Endothelial cell (in vitro differentiated cells): ENCODE measurements around the gene RBBP6. TPM values are rescaled to one million over a fixed set of nuclear protein-coding genes. Genes with fewer than 3 reads are reported as not detected.
A peak's percentile ranks its signal among the peaks of the same experiment; 100 is the strongest.

Experiments used
- DNase-seq: peaks from one replicate; pipeline ENCODE4 v3.0.0; 2021; ENCODE audit warnings: low spot score
- H3K27ac Mint-ChIP-seq: one replicate; pipeline ENCODE4 v1.8.0; 2021; ENCODE audit warnings: mixed read lengths, inconsistent platforms; ENCODE audit not compliant: unreplicated experiment
- H3K27me3 Mint-ChIP-seq: one replicate; pipeline ENCODE4 v1.8.0; 2021; ENCODE audit warnings: mild to moderate bottlenecking, moderate library complexity, mixed read lengths, inconsistent platforms; ENCODE audit not compliant: unreplicated experiment
- H3K36me3 Mint-ChIP-seq: one replicate; pipeline ENCODE4 v1.8.0; 2021; ENCODE audit warnings: mild to moderate bottlenecking, low read depth, mixed read lengths, inconsistent platforms; ENCODE audit not compliant: unreplicated experiment
- H3K4me1 Mint-ChIP-seq: one replicate; pipeline ENCODE4 v1.8.0; 2021; ENCODE audit warnings: mild to moderate bottlenecking, mixed read lengths, inconsistent platforms; ENCODE audit not compliant: unreplicated experiment
- H3K4me3 Mint-ChIP-seq: one replicate; pipeline ENCODE4 v1.8.0; 2021; ENCODE audit warnings: mild to moderate bottlenecking, mixed read lengths, inconsistent platforms; ENCODE audit not compliant: unreplicated experiment
- H3K9me3 Mint-ChIP-seq: one replicate; pipeline ENCODE4 v1.8.0; 2021; ENCODE audit warnings: mixed read lengths, inconsistent platforms; ENCODE audit not compliant: unreplicated experiment
- CTCF ChIP-seq: fragments of 200-600 bp; sonication (generic); IDR thresholded peaks from one replicate; pipeline ENCODE4 v1.5.0; 2021; ENCODE audit warnings: antibody characterized with exemption; ENCODE audit not compliant: unreplicated experiment
- total RNA-seq: library from RNA; stranded (reverse); fragmentation: NEBNext Ultra II Directional; extraction: Animal tissue kit (Norgen Biotek cat#: 25700); gene quantifications from one replicate; pipeline ENCODE4 v1.2.1, GENCODE V29; 2021; ENCODE audit not compliant: unreplicated experiment

Gene RBBP6
- total RNA-seq, 1 donor from 2014 or later: 67.9 TPM

DNA sequence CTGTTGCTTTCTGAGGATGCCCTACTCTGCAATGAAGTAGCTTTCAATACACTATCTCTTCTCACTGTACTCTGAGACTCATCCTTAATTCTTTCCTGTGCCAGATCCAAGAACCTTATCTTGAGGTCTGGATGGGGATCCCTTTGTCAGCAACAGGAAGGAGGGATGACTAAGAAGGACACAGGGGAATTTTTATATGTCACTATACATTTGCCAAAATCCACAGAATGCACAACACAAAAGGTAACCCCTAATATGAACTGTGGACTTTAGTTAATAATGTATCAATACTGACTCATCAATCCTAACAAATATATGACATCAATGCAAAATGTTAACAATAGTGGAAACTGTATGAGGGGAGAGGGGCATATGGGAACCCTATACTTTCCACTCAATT is 4.7 kb upstream of the RBBP6 start:
- no peak overlapping the region for H3K27ac Mint-ChIP-seq
- H3K36me3 Mint-ChIP-seq: no peaks in the 10 kb centered on the region
- H3K4me1 Mint-ChIP-seq: no peaks in the 10 kb centered on the region
- no peaks in the 10 kb centered on the region for H3K9me3 Mint-ChIP-seq
- no peak for DNase-seq
- H3K27me3 Mint-ChIP-seq: no peaks in the 10 kb centered on the region
- TF ChIP-seq CTCF: no peak
- no peak overlapping the region for H3K4me3 Mint-ChIP-seq

DNA sequence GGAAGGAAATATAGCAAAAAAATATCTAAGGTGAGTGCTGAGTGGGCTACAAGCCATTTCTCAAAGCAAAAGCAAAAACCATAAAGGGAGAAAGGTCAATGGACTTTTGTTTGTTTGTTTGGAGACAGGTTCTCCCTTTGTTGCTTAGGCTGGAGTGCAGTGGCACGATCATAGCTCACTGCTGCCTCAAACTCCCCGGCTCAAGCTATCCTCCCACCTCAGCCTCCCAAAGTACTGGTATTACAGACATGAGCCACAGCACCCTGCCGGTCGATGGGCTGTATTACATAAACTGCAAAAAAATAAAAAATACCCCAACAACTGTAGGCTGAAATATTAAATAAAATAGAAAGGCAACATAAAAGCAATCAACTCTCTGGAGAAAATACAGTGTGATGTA is 3.5 kb upstream of the RBBP6 start:
- H3K36me3 Mint-ChIP-seq: peaks cover 6% of the 10 kb centered on the region
- H3K4me3 Mint-ChIP-seq: no peak overlapping the region
- TF ChIP-seq CTCF: no peak
- no peak overlapping the region for H3K27ac Mint-ChIP-seq
- DNase-seq: no peak
- peaks cover 5% of the 10 kb centered on the region for H3K27me3 Mint-ChIP-seq
- H3K4me1 Mint-ChIP-seq: peaks cover 8% of the 10 kb centered on the region
- H3K9me3 Mint-ChIP-seq: no peaks in the 10 kb centered on the region

DNA sequence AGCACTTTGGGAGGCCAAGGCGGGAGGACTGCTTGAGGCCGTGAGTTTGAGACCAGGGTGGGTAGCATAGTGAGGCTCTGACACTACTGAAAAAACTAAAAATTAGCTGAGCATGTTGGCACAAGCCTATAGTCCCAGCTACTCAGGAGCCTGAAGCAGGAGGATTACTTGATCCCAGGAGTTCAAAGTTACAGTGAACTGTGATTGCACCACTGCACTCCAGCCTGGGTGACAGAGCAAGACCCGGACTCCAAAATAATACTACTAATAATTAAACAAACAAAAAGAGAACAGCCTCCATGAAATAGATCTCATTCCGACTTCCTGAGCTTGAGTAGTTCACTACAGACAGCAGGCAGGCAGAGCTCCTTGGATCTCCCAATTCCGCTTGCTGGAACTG is 2.7 kb upstream of the RBBP6 start:
- Mint-ChIP-seq H3K9me3 (no peaks in the 10 kb centered on the region), H3K27me3 (peaks cover 5% of the 10 kb centered on the region)
- TF ChIP-seq CTCF: no peak

DNA sequence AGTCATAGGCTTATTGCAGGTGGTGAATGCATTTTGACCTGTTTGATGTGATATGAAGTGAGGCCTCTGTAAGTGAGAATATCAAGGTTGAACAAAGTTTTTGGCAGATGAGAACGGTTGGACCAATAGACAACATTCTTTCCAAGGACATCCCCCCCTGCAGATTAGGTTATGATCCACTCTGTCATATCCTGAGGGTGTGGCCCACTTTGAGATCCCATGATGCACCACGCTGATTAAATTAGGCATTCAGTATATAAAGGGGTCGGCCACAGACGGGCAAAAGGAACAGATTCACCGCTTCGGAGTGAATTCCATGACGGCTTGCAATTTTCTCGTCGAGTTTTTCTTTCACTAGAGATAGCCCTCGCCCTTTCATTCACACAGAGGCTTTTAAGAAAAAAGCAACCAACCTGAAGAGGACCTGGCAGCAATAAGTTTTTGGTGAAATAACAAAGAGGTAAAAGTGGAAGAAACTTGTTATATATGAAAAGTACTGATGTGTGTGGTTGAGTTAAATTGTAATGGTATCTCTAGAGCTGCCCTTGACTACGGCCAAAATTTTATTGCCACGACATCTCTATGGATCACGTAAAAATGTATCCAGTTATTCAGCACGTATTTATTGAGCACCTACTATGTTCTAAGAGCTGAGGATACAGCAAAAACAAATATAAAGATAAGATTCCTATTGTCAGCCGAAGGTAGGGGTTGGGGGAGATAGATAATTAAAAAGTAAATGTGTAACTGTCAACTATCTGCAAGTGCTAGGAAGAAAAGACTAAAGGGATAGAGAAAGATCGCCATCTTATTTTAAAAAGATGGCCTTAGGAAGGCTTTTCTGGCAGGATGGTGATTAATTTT is 1.7 kb upstream of the RBBP6 start:
- H3K4me3 Mint-ChIP-seq: no peak overlapping the region
- TF ChIP-seq CTCF: no peak
- peaks cover 12% of the 10 kb centered on the region for H3K36me3 Mint-ChIP-seq
- no peak for DNase-seq
- peaks cover 19% of the 10 kb centered on the region for H3K4me1 Mint-ChIP-seq
- H3K27ac Mint-ChIP-seq: peak overlapping the region; percentile 48
- no peaks in the 10 kb centered on the region for H3K9me3 Mint-ChIP-seq
- peaks cover 5% of the 10 kb centered on the region for H3K27me3 Mint-ChIP-seq

More for the DNA sequence above, 2.7 kb upstream of the RBBP6 start:
- Mint-ChIP-seq H3K36me3 (peaks cover 12% of the 10 kb centered on the region), H3K4me1 (peaks cover 13% of the 10 kb centered on the region), H3K27ac (no peak overlapping the region), H3K4me3 (no peak overlapping the region)
- DNase-seq: no peak

DNA sequence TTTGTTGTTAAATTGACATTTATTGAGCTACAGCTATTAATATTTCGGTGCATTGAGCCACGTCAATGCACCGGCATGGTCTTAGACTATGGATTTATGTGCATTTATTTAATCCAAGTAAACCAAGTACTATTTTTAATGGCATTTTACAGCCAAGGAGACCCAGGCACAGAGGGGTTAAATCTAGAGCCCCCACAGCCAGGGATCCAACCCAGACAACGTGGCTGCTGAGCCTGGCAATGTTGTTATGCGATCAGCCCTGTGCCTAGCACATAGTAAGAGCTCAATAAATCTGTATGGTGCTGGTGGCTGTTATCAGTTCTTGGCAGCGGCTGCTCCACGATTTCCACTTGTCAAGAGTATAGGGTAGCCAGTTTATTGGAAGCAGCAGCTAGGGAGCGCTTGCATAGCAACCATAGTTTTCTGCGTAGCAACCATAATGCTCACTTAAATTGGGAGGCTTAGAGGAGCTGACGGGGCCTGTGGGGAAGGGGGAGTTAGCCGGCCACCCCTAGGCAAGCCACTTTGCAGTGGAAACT is 541 bp upstream of the RBBP6 start:
- Mint-ChIP-seq H3K4me3 (peak overlapping the region; percentile 99), H3K9me3 (no peaks in the 10 kb centered on the region), H3K4me1 (peaks cover 24% of the 10 kb centered on the region), H3K27me3 (peaks cover 5% of the 10 kb centered on the region), H3K36me3 (peaks cover 12% of the 10 kb centered on the region), H3K27ac (peak overlapping the region; percentile 99)
- no peak for DNase-seq
- TF ChIP-seq CTCF: no peak
